IPS-NIHi7 (cell line): ENCODE results near the gene PDXP.

Source experiments
- DNase-seq: peaks from one replicate; pipeline ENCODE4 v3.0.0; 2012; ENCODE audit warnings: mixed read lengths; ENCODE audit errors: extremely low spot score

The PDXP gene

GRCh38 chr22:37658133-37659065, at the start of gene PDXP:
Gene PDXP, plus strand, starts transcription at chr22:37658723. Its CDS starts 60 bp downstream, at chr22:37658783.
- peak; percentile 99 for DNase-seq

- no peak for DNase-seq
Observed at GRCh38 chr22:37609240-37610152, 49.0 kb upstream of the PDXP start.

- peak; percentile 6 for DNase-seq
Observed at GRCh38 chr22:37610153-37610475, 48.4 kb upstream of the PDXP start.

- DNase-seq, result no peak
Observed at GRCh38 chr22:37610480-37611129, 47.9 kb upstream of the PDXP start.

- no peak for DNase-seq
Observed at GRCh38 chr22:37611207-37611606, 47.3 kb upstream of the PDXP start.

- DNase-seq, result no peak
Observed at GRCh38 chr22:37616201-37617083, 42.1 kb upstream of the PDXP start.

- DNase-seq, result no peak
Observed at GRCh38 chr22:37617431-37617830, 41.1 kb upstream of the PDXP start.

GRCh38 chr22:37618072-37618656, 40.4 kb upstream of the PDXP start:
- no peak for DNase-seq

GRCh38 chr22:37618674-37619073, 39.8 kb upstream of the PDXP start:
- DNase-seq, result no peak

- DNase-seq, result no peak
Observed at GRCh38 chr22:37619991-37620390, 38.5 kb upstream of the PDXP start.

GRCh38 chr22:37621352-37621860, 37.1 kb upstream of the PDXP start:
- DNase-seq, result no peak

- peak; percentile 90 for DNase-seq
Observed at GRCh38 chr22:37623075-37624016, 35.2 kb upstream of the PDXP start.

- no peak for DNase-seq
Observed at GRCh38 chr22:37624017-37624365, 34.5 kb upstream of the PDXP start.

GRCh38 chr22:37624876-37625275, 33.6 kb upstream of the PDXP start:
- no peak for DNase-seq

GRCh38 chr22:37625737-37626136, 32.8 kb upstream of the PDXP start:
- DNase-seq, result no peak

GRCh38 chr22:37626144-37626543, 32.4 kb upstream of the PDXP start:
- DNase-seq, result no peak

GRCh38 chr22:37626556-37627075, 31.9 kb upstream of the PDXP start:
- no peak for DNase-seq

- DNase-seq, result no peak
Observed at GRCh38 chr22:37627121-37627520, 31.4 kb upstream of the PDXP start.

GRCh38 chr22:37627545-37627944, 31.0 kb upstream of the PDXP start:
- DNase-seq, result no peak
